ENCODE measurements around the gene FLT4. TPM values are rescaled to one million over a fixed set of nuclear protein-coding genes. Genes with fewer than 3 reads are reported as not detected.
A peak's percentile ranks its signal among the peaks of the same experiment; 100 is the strongest.

The FLT4 gene
- total and polyA plus RNA-seq, 9 of the 15 experiments (the other 6 are each of a cell fraction or from before 2014, with no cell fraction given): 0.01 to 0.42 (median 0.14) TPM; not detected in 2

DNA sequence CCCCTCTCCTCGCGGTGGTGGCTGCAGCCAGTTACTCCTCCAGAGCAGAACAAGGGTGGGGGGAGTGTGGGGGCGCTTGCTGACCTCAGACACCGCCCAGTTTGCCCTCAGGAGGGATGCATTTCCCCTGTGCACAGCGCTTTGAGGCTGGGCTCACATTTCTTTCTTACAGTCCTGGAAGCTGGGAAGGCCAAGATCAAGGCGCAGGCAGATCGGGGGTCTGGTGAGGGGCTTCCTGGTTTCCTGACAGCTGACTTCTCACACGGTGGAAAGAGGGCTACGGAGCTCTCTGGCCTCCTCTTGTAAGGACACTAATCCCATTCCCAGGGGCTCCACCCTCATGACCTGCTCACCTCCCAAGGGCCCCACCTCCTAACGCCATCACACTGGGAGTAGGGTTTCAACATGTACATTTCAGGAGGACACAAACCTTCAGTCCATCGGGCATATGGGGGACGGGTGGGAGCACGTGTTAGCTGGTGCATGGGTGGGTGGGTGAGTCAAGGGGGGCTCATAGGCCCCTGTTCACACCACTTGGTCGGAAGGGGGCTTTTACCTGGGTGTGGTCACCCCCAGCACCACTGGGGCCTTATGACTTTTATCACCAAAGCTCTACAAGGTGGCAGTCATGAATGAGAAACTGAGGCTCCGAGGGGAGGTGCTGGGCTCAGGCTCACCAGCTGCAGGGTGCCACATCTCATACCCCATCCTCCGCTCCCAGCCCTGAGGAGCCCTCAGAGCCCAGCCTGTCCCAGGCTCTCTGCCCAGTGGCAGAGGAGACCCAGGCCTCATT is 50.4 kb downstream of the FLT4 start:
- H3K79me2 ChIP-seq (ENCODE audit: control insufficient read depth, insufficient read depth, low read length): no peaks in the 10 kb centered on the region
- CTCF ChIA-PET (ENCODE audit: low intra/inter-chr PET ratio): interaction anchor here (0.6 kb wide), 1 partner anchor 261 kb away, joined by 3 read pairs; no protein-coding TSS in a partner anchor
- intact Hi-C loops (cut with micrococcal nuclease): no loop called here
- ATAC-seq: no peak
- in situ Hi-C loops (cut with MboI): no loop called here
- no peak overlapping the region for H3K9ac ChIP-seq (ENCODE audit: insufficient read depth in 1 of 2, low read depth in 2 of 2, low read length in 2 of 2)
- no peaks in the 10 kb centered on the region for H4K20me1 ChIP-seq (replicated peaks; ENCODE audit: control insufficient read depth, insufficient read depth, low read length)
- H3K9me3 ChIP-seq (replicated peaks; ENCODE audit: control insufficient read depth, insufficient read depth, low read depth, low read length): no peaks in the 10 kb centered on the region
- POLR2A ChIA-PET: interaction anchor here (0.6 to 1.0 kb wide), 2 partner anchors 62 to 786 kb away, joined by 3 to 5 read pairs; no protein-coding TSS in a partner anchor
- no peak overlapping the region for H2AFZ ChIP-seq (ENCODE audit: low read depth, low read length)
- DNase-seq (ENCODE audit: extremely low read depth in 1 of 4, low spot score in 3 of 4): peak in 2 of 4 experiments; percentile 5 to 13
- FAIRE-seq: no peak
- no peak for TF ChIP-seq RBM15 (IDR thresholded peaks at IDR 0.05; ENCODE audit: insufficient read depth, low read length)
- no peak for TF ChIP-seq SP2 (IDR thresholded peaks at IDR 0.05; ENCODE audit: extremely low read depth, low read depth, low read length, poor library complexity, severe bottlenecking)
- TF ChIP-seq, protein P1, sequence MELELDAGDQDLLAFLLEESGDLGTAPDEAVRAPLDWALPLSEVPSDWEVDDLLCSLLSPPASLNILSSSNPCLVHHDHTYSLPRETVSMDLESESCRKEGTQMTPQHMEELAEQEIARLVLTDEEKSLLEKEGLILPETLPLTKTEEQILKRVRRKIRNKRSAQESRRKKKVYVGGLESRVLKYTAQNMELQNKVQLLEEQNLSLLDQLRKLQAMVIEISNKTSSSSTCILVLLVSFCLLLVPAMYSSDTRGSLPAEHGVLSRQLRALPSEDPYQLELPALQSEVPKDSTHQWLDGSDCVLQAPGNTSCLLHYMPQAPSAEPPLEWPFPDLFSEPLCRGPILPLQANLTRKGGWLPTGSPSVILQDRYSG (tag; conservative IDR thresholded peaks at IDR 0.05; ENCODE audit: low read depth): no peak
- no peak for TF ChIP-seq ZNF551 (CRISPR knock-in tag; IDR thresholded peaks at IDR 0.05)
- TF ChIP-seq SNRNP70 (optimal IDR thresholded peaks at IDR 0.05; ENCODE audit: low read depth, low read length): no peak
- TF ChIP-seq ZBTB17 (CRISPR knock-in tag; IDR thresholded peaks at IDR 0.05): no peak
- TF ChIP-seq ZBTB8A (IDR thresholded peaks at IDR 0.05; ENCODE audit: partially characterized antibody): no peak
- TF ChIP-seq, protein P2, sequence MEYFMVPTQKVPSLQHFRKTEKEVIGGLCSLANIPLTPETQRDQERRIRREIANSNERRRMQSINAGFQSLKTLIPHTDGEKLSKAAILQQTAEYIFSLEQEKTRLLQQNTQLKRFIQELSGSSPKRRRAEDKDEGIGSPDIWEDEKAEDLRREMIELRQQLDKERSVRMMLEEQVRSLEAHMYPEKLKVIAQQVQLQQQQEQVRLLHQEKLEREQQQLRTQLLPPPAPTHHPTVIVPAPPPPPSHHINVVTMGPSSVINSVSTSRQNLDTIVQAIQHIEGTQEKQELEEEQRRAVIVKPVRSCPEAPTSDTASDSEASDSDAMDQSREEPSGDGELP (CRISPR knock-in tag; IDR thresholded peaks at IDR 0.05; ENCODE audit: borderline replicate concordance): no peak
- H3K27ac ChIP-seq (ENCODE audit: extremely low read depth, low read depth, low read length): no peak overlapping the region
- no peaks in the 10 kb centered on the region for H3K9me1 ChIP-seq (ENCODE audit: control insufficient read depth, insufficient read depth, low read length)
- H3K36me3 ChIP-seq (ENCODE audit: control insufficient read depth, insufficient read depth, low read length): no peaks in the 10 kb centered on the region
- peaks cover 0 to 7% of the 10 kb centered on the region in 2 experiments; a peak in 2 of 5 replicates for H3K27me3 ChIP-seq (ENCODE audit: control insufficient read depth in 2 of 2, insufficient read depth in 2 of 2, low read length in 2 of 2)
- H3K4me2 ChIP-seq (ENCODE audit: insufficient read depth, low read length): no peak overlapping the region
- no peak overlapping the region for H3K4me3 ChIP-seq
- WGBS (ENCODE audit: insufficient coverage, low coverage, missing lambda C conversion rate): 37% methylated on average over 15 of the region's 16 CpGs
- BruUV-seq (replicated peaks): no TSS peak
- H3K4me1 ChIP-seq (replicated peaks in 1 of 2; ENCODE audit: control insufficient read depth in 2 of 2, insufficient read depth in 2 of 2, low read length in 2 of 2): peaks cover 10 to 61% of the 10 kb centered on the region in 2 experiments; a peak in 4 of 5 replicates
